GM19351 (cell line): ENCODE data around the gene PIP4P1.
A peak's percentile ranks its signal among the peaks of the same experiment; 100 is the strongest.
"Not testable (repeated sequence)": the region's sequence is repeated elsewhere in the genome, so short reads cannot be mapped to it uniquely, and the experiment has no call there.

ENCODE experiments used
- ATAC-seq: cut with Tn5 transposase; IDR thresholded peaks from one replicate; pipeline ENCODE4 v1.9.1; 2021; ENCODE audit warnings: mild to moderate bottlenecking, moderate library complexity; ENCODE audit not compliant: unreplicated experiment

Gene PIP4P1

GRCh38 chr14:20461225-20462141, at the start of gene PIP4P1:
PIP4P1 (minus strand) TSS chr14:20461434; CDS start chr14:20461325, 109 bp downstream.
- ATAC-seq = peak; percentile 91

DNA sequence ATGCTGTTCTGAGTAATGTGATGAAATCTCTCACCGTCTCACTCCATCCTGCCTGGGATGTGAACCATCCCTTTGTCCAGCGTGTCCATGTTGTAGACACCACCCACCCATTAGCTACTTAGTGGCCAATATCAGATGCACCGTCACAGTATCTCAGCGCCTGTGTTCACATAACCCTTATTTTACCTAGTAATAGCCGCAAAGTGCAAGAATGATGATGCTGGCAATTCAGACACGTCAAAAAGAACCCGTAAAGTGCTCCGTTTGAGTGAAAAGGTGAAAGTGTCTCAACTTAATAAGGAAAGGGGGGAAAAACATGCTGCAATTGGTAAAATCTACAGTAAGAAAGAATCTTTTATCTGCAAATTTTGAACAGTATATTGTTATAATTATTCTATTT, 47.1 kb upstream of the PIP4P1 start:
- ATAC-seq = no peak

DNA sequence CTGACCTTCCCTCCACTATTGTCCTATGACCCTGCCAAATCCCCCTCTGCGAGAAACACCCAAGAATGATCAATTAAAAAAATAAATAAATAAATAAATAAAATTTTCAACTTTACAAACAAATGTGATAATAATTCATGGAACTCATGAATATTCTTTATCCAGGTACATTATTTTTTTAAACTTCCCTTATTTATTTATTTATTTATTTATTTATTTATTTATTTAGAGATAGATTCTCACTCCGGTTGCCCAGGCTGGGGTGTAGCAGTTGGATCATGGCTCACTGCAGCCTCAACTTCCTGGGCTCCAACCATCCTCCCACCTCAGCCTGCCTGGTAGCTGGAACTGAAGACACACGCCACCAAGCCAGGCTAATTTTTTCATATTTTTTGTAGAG, 46.3 kb upstream of the PIP4P1 start:
- ATAC-seq = not testable (repeated sequence)

GRCh38 chr14:20506752-20507151, 45.5 kb upstream of the PIP4P1 start:
- ATAC-seq = not testable (repeated sequence)

DNA sequence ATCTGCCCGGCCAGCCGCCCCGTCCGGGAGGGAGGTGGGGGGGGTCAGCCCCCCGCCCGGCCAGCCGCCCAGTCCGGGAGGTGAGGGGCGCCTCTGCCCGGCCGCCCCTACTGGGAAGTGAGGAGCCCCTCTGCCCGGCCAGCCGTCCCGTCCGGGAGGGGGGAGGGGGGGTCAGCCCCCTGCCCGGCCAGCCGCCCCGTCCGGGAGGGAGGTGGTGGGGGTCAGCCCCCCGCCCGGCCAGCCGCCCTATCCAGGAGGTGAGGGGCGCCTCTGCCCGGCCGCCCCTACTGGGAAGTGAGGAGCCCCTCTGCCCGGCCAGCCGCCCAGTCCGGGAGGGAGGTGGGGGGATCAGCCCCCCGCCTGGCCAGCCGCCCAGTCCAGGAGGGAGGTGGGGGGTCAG, 45.0 kb upstream of the PIP4P1 start:
- not testable (repeated sequence) for ATAC-seq

- ATAC-seq = no peak
Measured at GRCh38 chr14:20503898-20504297, 42.7 kb upstream of the PIP4P1 start.

DNA sequence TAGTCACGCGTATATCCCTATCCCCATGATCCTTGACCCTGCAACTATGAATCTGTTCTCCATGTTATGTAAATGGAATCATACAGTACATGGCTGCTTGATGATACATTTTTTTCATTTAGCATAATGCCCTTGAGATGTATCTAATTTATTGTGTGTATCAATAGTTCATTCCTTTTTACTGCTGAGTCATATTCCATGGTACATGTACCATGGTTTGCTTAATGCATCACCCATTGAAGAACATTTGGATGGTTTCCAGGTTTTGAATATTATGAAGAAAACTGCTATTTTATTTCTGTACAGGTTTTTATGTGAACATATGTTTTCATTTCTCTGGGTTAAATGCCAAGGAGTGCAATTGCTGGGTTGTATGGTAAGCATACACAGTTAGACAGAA, 40.1 kb upstream of the PIP4P1 start:
- no peak for ATAC-seq

- no peak for ATAC-seq
Measured at GRCh38 chr14:20499881-20500280, 38.6 kb upstream of the PIP4P1 start.

- no peak for ATAC-seq
Measured at GRCh38 chr14:20499108-20499507, 37.9 kb upstream of the PIP4P1 start.

- no peak for ATAC-seq
Measured at GRCh38 chr14:20498622-20499021, 37.4 kb upstream of the PIP4P1 start.

- ATAC-seq = no peak
Measured at GRCh38 chr14:20494935-20495766, 33.9 kb upstream of the PIP4P1 start.

GRCh38 chr14:20493634-20494033, 32.4 kb upstream of the PIP4P1 start:
- no peak for ATAC-seq

GRCh38 chr14:20492486-20492885, 31.3 kb upstream of the PIP4P1 start:
- no peak for ATAC-seq

DNA sequence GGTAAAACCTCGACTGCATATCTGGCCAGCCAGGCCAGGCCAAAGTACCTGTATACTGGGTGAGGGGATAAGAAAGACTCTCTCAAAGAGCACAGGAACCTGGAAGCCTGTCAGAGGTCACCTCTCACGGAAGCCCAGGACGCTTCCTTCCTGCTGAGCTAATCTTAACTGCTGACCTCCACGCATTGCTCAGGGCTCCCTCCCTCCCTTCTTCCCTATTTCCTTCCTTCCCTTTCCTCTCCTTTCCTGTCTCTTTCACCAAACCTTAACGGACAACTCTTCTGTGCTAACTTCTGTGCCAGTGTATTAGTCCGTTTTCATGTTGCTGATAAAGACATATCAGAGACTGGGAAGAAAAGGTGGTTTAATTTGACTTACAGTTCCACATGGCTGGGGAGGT, 29.3 kb upstream of the PIP4P1 start:
- ATAC-seq = no peak

- no peak for ATAC-seq
Measured at GRCh38 chr14:20489093-20489994, 28.1 kb upstream of the PIP4P1 start.

DNA sequence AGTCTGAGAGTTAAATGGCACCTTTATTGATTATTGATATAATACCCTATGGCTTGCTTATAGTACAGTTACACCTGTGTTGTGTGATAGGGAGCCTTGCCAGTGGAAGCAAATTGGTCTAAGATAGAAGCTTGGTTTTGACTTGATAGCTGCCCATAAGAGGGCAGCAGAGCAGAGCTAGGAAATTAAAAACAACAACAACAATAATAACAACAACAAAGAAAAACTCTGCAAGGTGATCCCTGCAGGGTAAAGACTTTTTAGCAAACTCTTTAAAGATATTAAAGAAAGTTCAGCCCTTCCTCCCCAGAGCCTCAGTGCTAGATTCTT, 26.1 kb upstream of the PIP4P1 start:
- ATAC-seq = no peak

DNA sequence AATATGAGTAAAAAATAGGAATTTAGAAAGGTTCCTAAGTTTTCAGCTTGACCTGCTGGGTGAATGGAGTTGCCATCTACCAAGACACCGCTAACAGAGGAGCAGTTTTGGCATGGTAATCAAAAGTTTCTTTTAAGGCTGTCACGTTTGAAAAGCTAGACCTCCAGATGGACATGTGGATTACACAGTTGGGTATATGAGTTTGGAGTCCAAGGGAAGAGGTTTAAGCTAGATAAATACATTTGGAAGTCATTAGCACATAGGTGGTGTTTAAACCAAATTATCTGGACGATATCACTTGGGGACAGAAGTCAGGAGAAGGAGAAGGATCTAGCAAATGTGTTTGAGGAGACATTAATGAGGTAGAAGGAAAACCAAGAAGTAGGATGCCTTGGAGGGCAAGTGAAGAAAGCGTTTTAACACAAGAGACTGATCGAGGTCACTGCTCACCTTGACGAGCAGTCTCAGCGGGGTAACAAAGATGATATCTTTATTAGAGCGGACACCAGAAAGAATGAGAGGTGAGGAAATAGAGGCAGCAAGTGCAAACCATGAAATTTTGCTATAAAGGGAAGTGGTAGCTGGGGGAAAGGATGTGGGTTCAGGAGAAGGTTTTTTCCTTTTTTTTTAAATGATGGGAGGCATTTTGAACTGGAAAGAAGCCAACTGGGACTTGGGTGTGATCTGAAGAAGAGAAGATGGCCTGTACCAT, 25.6 kb upstream of the PIP4P1 start:
- ATAC-seq = no peak

DNA sequence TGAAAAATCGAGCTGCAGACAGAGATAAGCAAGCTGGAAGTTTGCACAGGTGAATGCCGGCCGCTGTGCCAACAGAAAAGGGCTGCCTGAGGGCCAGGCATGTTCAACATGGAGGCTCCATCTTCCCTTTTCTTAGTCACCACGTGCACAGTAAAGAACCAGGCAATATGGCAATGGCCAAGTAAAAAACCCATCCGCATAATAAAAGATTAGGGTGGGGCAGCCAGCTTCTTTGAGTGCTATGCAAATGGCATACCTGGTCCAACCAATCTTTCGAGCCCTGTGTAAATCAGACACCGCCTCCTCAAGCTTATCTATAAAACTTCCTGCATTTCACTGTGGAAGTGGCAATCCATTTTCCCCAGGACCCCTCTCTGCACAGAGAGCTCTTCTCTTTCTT, 24.7 kb upstream of the PIP4P1 start:
- no peak for ATAC-seq

GRCh38 chr14:20482382-20482781, 21.1 kb upstream of the PIP4P1 start:
- no peak for ATAC-seq

- ATAC-seq = no peak
Measured at GRCh38 chr14:20478894-20479293, 17.7 kb upstream of the PIP4P1 start.
